ENCODE results near the gene EAF2. TPM values are rescaled to one million over a fixed set of nuclear protein-coding genes. Genes with fewer than 3 reads are reported as not detected.
"Not testable (repeated sequence)": the region's sequence is repeated elsewhere in the genome, so short reads cannot be mapped to it uniquely, and the experiment has no call there.

The EAF2 gene
- total RNA-seq, 1 donor from 2014 or later = 10.7 TPM

DNA sequence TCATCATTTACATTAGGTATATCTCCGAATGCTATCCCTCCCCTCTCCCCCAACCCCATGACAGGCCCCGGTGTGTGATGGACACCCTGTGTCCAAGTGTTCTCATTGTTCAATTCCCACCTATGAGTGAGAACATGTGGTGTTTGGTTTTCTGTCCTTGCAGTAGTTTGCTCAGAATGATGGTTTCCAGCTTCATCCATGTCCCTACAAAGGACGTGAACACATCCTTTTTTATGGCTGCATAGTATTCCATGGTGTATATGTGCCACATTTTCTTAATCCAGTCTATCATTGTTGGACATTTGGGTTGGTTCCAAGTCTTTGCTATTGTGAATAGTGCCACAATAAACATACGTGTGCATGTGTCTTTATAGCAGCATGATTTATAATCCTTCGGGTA, 22.8 kb downstream of the EAF2 start:
- not testable (repeated sequence) for DNase-seq (ENCODE audit: low read depth)

DNA sequence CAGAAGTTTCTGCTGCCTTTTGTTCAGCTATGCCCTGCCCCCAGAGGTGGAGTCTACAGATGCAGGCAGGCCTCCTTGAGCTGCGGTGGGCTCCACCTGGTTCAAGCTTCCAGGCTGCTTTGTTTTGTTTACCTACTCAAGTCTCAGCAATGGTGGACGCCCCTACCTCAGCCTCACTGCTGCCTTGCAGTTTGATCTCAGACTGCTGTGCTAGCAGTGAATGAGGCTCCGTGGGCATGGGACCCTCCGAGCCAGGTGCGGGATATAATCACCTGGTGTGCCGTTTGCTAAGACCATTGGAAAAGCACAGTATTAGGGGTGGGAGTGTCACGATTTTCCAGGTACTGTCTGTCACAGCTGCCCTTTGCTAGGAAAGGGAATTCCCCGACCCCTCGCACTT, 28.2 kb downstream of the EAF2 start:
- not testable (repeated sequence) for DNase-seq (ENCODE audit: low read depth)

DNA sequence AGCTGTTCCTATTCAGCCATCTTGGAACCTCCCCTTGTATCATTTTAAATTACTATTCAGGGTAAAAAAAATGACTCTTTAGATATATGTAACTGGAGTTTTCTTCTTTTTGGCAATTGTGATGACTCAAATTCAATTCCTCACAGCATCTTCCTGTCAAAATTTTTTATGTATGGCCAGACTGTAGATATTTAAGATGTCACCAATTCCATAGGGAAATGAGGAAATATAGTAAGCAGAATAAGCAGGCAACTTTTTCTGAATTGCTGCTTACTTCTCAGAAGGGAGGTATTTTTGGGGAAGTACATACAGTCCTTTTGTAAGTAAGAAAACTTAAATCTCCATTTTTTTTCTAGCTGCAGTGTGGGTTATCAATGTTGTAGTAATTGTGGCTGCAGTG, 28.8 kb downstream of the EAF2 start:
- DNase-seq (ENCODE audit: low read depth) = no peak

DNA sequence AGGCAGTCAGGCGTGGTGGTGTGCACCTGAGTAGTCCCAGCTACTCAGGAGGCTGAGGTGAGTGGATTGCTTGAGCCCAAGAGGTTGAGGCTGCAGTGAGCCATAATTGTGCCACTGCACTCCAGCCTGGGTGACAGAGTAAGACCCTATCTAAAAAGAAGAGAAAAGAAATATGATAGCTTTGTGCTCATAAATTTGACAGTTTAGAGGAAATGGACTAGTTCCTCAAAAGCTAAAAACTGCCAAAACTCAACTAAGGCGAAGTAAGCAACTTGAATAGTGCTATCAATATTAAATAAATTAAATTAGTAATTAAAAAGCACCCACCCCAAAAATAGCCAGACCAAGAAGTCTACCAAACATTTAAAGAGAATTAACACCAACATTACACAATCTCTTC, 34.7 kb downstream of the EAF2 start:
- no peak for DNase-seq (ENCODE audit: low read depth)

DNA sequence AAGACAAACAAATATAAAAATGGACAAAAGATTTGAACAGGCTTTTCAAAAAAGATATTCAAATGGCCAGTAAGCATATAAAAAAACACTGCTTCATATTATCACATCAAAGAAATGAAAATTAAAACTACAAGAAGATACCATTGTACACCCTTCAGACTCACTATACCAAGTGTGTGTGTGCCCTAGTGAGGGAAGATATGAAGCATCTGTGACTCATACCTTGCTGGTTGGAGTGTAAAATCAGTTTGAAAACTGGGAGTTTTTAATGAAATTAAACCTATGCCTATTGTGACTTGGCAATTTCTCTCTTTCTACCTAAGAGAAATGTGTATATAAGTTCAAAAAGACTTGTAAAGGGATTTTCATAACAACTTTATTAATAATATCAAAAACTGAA, 35.7 kb downstream of the EAF2 start:
- no peak for DNase-seq (ENCODE audit: low read depth)

DNA sequence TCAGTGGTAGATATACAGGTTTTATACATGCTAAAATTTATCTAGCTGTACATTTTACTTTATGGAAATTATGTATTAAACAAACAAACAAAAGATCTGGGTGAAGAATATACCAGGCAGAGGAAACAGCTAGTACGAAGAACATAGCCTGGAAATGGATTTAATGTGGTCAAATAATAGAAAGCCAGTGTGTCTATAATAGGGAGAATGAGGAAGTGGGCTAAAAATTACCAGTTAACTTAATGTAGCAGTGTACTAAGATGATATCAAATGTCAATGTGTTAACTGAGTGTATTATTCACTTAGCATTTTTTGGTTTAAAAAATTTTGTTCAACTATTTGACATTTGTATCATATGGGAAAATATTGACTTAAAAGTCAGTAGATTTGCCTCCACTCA, 36.4 kb downstream of the EAF2 start:
- DNase-seq (ENCODE audit: low read depth) = peak; percentile 5

DNA sequence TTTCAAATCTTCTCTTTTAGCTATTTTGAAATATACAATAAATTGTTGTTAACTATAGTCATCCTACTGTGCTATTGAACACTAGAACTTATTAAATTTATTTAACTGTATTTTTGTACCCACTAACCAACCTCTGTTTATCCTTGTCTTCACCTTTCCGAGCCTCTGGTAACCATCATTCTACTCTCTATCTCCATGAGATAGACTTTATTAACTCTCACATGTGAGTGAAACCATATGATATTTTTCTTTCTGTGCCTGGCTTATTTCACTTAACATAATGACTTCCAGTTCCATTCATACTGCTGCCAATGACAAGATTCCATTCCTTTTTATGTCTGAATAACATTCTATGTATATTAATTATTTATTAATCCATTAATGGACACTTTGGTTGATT, 43.4 kb downstream of the EAF2 start:
- DNase-seq (ENCODE audit: low read depth) = no peak

DNA sequence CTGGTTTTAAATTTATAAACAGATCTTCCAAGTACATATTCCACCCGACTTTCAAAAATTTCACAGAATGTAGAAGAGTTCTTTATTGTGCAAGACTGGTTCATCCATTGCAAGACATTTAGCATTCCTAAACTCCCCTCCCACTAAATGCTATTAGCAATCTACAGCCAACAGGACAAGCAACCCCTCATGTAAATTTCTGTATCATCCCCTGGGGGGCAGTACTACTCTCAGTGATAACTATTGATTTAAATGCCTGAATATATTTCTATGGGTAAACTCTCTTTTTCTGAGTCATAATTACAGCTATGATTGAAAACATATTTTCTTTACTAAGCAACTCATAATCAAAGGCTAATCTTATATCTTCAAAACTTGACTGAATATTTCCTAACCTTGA, 48.5 kb downstream of the EAF2 start:
- peak; percentile 5 for DNase-seq (ENCODE audit: low read depth)

DNA sequence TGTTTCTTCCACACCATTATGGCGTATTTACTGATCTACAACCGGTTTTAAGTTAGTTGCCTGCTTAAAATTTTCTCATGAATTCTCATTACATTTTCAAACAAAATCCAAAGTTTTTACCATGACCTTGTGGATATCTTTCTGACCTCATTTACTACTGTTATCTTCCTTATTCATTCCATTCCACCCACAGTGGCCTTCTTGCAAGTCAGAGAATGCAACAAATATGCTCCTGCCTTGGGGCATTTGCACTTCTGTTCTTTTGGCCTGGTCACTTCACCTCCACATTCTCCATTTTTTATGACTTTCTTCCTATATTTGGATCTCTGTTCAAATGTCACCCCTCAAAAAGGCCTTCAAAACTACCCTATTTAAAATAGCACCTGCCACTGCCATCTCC, 50.4 kb downstream of the EAF2 start:
- no peak for DNase-seq (ENCODE audit: low read depth)

DNA sequence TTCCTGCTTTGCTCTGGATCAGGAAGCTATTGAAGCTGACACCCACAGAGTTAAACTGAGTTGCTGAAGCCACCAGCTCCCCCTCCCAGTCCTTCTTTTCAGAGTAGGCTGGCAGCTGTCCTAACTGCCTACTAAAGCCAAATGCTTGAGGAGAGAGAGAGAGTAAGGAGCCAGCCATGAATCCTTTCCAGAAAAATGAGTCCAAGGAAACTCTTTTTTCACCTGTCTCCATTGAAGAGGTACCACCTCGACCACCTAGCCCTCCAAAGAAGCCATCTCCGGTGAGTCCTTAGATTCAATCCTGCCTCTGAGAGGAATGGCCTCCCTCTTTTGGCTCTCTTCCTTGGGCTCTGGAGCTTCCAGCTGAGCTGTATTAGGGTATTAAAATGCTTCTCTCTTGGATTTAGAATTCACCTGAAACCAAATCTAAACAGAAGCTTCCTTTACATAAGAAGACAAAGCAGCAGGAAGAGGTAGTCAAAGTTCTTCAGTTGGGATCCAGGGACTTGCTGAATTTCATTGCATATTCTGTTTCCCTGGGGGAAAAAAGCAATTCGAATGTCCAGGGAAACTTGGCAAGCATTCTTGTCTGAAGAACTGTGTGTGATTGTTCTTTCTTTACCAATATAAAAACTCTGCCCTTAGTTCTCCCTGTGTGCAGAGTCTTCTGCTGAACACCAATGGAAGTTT, 59.4 kb downstream of the EAF2 start, which contains the start of gene SLC15A2:
TSS of gene SLC15A2 (plus strand) at position 101 of the 690 bp plus-strand sequence. CDS start at position 177, 76 bp downstream.
- DNase-seq (ENCODE audit: low read depth) = peak; percentile 52

DNA sequence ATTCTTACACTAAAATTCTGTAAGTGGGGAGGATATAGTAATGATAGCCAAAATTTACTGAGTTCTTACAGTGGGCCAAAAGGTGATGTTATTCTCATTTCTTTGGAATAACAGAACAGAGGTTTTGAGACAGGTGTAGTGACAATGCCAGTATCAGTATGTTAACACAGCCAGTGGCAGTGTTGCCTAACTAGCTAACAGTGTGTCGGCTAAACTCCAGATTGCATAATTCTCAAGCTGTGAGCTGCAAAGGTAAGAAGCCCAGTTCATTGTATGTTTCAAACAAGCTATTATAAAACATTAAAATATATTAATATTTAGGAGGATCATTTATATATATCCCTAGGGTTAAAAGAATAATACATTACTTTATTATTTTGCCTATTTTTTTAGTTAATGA, 60.1 kb downstream of the EAF2 start:
- no peak for DNase-seq (ENCODE audit: low read depth)

DNA sequence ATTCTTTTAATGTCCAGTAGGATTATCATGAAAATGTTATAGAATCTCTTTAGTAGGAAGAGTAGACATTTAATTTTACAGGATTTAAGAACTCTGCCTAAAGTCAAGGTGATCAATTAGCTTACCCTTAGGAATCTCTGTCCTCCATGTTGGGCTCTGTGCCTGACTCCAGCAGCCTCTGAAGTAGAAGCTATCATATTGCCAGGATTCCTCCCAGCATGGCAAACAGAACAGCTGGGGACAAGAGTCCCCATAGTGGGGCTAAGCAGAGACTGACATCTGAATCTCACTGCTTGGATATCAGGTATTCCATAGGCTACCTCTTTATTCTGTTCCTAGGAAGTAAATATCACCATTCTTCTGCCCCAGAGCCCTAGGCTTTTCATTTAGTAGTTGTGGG, 60.7 kb downstream of the EAF2 start:
- no peak for DNase-seq (ENCODE audit: low read depth)

DNA sequence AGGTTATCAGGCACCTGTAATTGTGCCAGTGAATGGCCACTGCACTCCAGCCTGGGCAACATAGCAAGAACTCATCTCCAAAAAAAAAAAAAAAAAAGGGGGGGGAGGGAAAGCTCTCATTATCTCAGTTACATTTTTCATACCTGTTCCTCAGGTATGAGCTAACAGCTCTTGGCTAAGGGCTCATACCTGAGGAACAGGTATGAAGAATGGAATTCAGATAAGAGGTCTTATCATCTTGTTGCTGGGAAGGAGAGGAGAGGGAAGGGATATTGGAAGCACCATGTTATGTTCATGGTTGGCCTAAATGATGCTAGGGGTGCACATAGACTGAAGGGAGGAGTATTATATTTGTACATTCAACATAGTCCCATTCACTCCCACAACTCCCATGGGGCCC, 61.8 kb downstream of the EAF2 start:
- DNase-seq (ENCODE audit: low read depth) = no peak

DNA sequence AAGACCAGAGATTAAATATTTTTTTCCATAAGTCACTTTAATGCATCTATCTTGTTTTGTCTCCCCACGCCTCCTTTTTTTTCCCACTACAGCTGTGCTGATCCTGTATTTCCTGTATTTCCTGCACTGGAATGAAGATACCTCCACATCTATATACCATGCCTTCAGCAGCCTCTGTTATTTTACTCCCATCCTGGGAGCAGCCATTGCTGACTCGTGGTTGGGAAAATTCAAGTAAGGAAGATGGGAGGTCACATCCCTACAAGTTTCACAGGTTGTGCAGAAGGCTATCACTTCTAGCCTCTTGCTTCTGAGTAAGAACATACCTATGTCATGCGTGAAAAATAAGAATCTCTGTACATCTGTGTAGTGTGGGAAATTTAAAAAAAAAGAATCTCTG, 62.3 kb downstream of the EAF2 start:
- DNase-seq (ENCODE audit: low read depth) = no peak

DNA sequence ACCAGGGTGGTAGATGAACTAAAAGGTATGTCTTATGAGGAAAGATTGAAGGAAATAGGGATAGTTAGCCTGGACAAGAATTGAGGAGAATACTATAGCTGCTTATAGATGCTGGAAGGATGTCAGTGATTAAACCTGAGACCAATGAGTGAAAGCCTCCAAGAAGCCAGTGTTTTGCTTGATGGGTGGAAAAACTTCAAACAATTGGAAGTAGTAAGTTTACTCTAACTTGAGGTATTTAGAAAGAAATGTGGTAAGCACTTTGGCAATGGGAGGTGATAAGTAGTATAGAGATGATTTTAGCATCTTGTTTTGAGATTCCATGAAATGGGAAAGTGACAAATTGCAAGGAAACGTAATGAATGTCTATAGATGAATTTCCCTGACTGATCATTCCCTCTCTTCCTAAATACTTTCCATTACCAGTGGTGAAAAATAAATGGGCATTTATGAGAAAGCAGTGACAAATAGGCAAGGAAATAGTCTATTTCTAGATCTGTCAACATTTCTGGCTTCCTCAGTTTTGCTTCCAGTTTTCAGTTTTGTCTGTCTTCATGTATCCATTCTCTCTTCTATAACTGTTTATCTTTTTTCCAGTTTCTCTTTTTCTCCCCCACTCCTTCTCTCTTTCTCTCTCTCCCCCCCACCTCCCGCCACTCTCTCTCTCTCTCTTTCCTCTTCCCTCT, 78.4 kb downstream of the EAF2 start:
- no peak for DNase-seq (ENCODE audit: low read depth)

DNA sequence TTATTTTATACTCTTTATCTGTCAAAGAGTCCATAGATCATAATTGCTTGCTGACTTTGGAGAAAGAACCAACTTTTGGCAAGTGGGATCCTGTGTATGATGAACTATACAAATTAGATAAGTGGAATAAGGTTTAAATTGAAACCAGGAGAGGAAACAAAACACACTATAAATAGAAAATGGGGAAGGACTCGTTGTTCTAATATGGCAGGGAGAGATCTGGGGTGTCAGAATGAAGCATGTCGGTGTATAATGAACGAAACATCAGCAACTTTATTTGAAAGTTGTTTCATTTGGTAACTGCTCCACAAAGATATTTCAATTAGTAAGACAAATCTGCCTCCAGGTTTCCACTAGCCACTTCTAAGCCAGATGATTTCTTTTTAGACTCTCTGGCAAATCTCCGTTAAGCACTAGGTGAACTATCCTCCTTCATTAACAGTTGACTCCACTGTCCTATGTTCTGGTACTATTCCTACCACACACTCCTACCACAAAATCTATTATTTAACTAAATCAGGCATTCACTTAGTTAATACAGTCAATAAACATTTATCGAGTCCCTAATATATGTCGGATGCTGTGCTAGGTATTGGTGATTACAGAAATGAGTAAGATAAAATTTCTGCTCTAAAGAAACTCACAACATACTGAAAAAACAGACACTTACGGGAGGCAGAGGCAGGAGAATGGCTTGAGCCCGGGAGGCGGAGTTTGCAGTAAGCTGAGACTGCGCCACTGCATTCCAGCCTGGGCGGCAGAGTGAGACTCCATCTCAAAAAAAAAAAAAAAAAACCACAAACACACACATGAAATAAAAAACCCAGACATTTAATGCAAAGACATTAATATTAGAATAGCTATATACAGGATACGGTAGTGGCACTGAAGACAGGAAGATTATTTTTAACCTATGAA, 79.3 kb downstream of the EAF2 start:
- no peak for DNase-seq (ENCODE audit: low read depth)

DNA sequence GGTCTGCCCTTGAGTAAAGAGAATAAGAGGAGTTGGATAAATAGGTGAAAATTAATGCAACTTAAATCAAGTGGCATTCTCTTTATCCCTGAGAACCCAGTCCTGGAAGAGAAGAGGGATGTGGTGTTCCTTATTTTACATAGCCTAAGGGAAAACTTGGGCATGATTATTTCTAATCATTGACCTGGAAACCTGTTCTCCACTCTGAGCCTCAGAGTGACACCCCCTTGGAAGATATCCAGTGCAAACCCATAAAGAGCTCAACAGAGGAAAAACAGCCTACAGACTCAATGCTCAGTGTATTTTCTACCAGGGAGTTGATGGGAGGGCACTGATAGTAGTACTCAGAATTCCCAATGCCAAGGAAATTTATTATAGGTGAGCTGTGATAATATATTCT, 81.2 kb downstream of the EAF2 start:
- DNase-seq (ENCODE audit: low read depth) = no peak

DNA sequence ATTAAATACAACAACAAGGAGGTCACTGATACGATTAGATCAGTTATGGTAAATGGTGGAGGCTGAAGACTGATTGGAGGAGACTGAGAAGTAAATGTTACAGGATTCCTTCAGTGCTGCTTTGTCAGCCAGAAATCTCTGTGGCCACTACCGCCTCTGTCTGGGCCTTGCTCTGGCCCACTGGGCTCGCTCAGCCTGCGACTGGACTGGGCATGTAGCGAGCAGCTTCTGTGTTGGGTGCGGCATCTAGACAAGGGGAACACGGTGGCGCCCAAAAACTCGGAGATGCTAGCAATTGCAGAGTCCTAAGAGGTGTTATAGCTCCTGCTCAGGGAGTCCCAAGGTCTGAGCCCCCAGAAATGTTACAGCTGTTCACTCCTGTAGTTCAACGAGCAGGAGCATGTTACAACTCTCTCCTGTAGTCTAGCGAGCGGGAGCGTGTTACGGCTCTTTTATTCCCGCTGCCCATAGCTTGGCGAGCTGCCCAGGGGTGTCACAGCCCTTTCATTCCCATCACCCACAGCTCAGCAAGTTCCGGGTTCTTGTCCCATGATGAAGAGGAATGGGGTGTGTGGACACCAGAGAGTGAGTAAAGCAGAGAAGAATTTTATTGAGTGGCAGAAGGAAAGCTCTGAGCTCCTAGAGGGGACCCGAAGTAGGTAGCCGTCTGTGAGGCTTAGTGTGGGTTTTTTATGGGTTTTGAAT, 83.9 kb downstream of the EAF2 start:
- DNase-seq (ENCODE audit: low read depth) = no peak

DNA sequence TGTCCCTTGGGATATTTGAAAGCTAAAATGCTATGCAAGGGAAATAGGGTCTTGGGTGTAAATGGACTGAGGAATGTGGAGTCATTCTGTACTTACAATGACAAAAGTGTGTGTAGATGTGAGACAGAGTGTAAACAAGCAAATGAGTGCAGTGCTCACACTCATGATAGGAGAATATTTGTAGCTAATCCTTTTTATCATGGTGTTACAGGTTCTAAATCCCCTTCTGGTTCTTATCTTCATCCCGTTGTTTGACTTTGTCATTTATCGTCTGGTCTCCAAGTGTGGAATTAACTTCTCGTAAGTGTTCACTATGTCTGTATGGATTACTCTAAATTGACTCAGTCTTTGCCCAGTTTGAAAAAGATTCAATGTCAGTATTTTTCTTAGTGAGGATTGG, 89.7 kb downstream of the EAF2 start:
- DNase-seq (ENCODE audit: low read depth) = no peak

DNA sequence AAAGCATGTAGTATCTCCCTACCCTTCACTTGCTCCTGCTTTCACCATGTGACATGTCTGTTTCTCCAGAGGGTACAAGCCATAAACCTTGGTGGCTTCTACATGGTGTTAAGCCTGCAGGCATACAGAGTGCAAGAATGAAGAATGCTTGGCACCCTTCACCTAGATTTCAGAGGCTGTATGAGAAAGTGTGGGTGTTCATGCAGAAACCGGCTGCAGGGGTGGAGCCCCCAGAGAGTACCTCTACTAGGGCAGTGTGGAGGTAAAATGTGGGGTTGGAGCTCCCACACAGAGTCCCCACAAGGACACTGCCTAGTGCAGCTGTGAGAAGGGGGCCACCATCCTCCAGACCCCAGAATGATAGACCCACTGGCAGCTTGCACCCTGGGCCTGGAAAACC, 91.4 kb downstream of the EAF2 start:
- DNase-seq (ENCODE audit: low read depth) = no peak

Data from myocyte (in vitro differentiated cells).